Endothelial cell of umbilical vein (primary cell): Measurements from ENCODE around the gene CLNK. TPM values are rescaled to one million over a fixed set of nuclear protein-coding genes. Genes with fewer than 3 reads are reported as not detected.

Experiments used
- BruUV-seq: library from RNA; stranded (reverse); fragments of 400-500 nt; replicated peaks from 2 replicates; lab custom pipeline; 2021; lab: Mats Ljungman, UMichigan
- CTCF ChIA-PET: fragments of 300-600, 350-600 bp; sonication (Branson Sonifier 250); formaldehyde crosslinking; loops from one replicate; lab custom pipeline; 2021; ENCODE audit warnings: antibody characterized with exemption, inconsistent platforms; lab: Charles Lee
- POLR2A ChIA-PET: fragments of 300-600, 350-600 bp; sonication (Branson Sonifier 250); formaldehyde crosslinking; loops from one replicate; lab custom pipeline; 2021; ENCODE audit warnings: antibody characterized with exemption, inconsistent platforms; lab: Charles Lee
- DNase-seq: peaks from one replicate; pipeline ENCODE4 v3.0.0-alpha.2; 2011; ENCODE audit warnings: low read depth, low spot score
- FAIRE-seq: peaks from 2 replicates; lab custom pipeline; 2011; peaks lifted over from hg19 to GRCh38; lab: Jason Lieb, UNC
- H2AFZ ChIP-seq: 2 replicates; pipeline ENCODE4 v1.6.0; 2012; ENCODE audit warnings: low read depth, low read length, control low read depth, inconsistent platforms
- H3K27ac ChIP-seq: 2 replicates; pipeline ENCODE4 v1.5.1; 2011; ENCODE audit warnings: low read depth, mild to moderate bottlenecking, control low read depth, low read length, moderate library complexity; ENCODE audit not compliant: insufficient read depth
- H3K27me3 ChIP-seq, 2 experiments: 2 replicates each; pipeline versions ENCODE4 v1.6.0 to v1.6.1; 2011; ENCODE audit warnings: low read length in 2 of 2, mixed read lengths in 1 of 2; ENCODE audit not compliant: control insufficient read depth in 2 of 2, insufficient read depth in 2 of 2
- H3K36me3 ChIP-seq, 2 experiments: 2 replicates in 1 of 2; 3 replicates in 1 of 2; pipeline ENCODE4 v1.5.1; 2011; ENCODE audit warnings: low read length in 2 of 2, mild to moderate bottlenecking in 1 of 2, moderate library complexity in 1 of 2; ENCODE audit not compliant: control insufficient read depth in 2 of 2, insufficient read depth in 2 of 2; ENCODE audit errors: extremely low read depth in 1 of 2
- H3K4me1 ChIP-seq: 3 replicates; pipeline ENCODE4 v1.5.1; 2011; ENCODE audit warnings: mild to moderate bottlenecking, low read length; ENCODE audit not compliant: control insufficient read depth, insufficient read depth; ENCODE audit errors: extremely low read depth
- H3K4me2 ChIP-seq: 2 replicates; pipeline ENCODE4 v1.6.1; 2011; ENCODE audit warnings: low read length, control low read depth, mixed read lengths; ENCODE audit not compliant: insufficient read depth
- H3K4me3 ChIP-seq, 3 experiments: fragments of 200-600 bp in 1 of 3; sonication (generic), shearing (Covaris generic) in 1 of 3; replicated peaks in 1 of 3; 2 replicates each; pipeline ENCODE4 v1.5.1; 2011 to 2016; ENCODE audit warnings: control low read depth in 3 of 3, low read length in 3 of 3, mild to moderate bottlenecking in 2 of 3, inconsistent platforms in 1 of 3, low read depth in 1 of 3, moderate library complexity in 1 of 3; ENCODE audit not compliant: insufficient read depth in 1 of 3
- H3K79me2 ChIP-seq: 2 replicates; pipeline ENCODE4 v1.6.0; 2012; ENCODE audit warnings: low read length, inconsistent platforms; ENCODE audit not compliant: control insufficient read depth, insufficient read depth
- H3K9ac ChIP-seq: replicated peaks from 2 replicates; pipeline ENCODE3; 2011; ENCODE audit warnings: low read length, control low read depth; ENCODE audit not compliant: insufficient read depth; ENCODE audit errors: extremely low read depth
- H3K9me1 ChIP-seq: replicated peaks from 3 replicates; pipeline ENCODE4 v1.6.0; 2011; ENCODE audit warnings: mild to moderate bottlenecking, low read length; ENCODE audit not compliant: control insufficient read depth, insufficient read depth; ENCODE audit errors: extremely low read depth
- H3K9me3 ChIP-seq: replicated peaks from 2 replicates; pipeline ENCODE4 v1.5.1; 2012; ENCODE audit warnings: low read length, inconsistent platforms; ENCODE audit not compliant: control insufficient read depth, insufficient read depth
- H4K20me1 ChIP-seq: replicated peaks from 2 replicates; pipeline ENCODE3; 2011; ENCODE audit warnings: mild to moderate bottlenecking, low read length; ENCODE audit not compliant: control insufficient read depth, insufficient read depth; ENCODE audit errors: extremely low read depth
- CTCF ChIP-seq, 2 donors: IDR thresholded peaks; 1 replicate in 1 of 2; 2 replicates in 1 of 2; pipeline ENCODE4 v1.5.1; 2011; ENCODE audit warnings: low read length in 2 of 2, mild to moderate bottlenecking in 2 of 2, moderate library complexity in 2 of 2, control low read depth in 1 of 2, inconsistent platforms in 1 of 2, low read depth in 1 of 2; ENCODE audit not compliant: insufficient read depth in 1 of 2; ENCODE audit errors: extremely low read depth in 1 of 2
- EZH2 ChIP-seq: IDR thresholded peaks from 2 replicates; pipeline ENCODE4 v1.6.1; 2012; ENCODE audit warnings: borderline replicate concordance, low read depth, mild to moderate bottlenecking, moderate library complexity, low read length, inconsistent platforms; ENCODE audit not compliant: severe bottlenecking
- FOS ChIP-seq: IDR thresholded peaks from 2 replicates; pipeline ENCODE4 v1.6.1; 2011; ENCODE audit warnings: mild to moderate bottlenecking, low read length, moderate library complexity, borderline replicate concordance; ENCODE audit not compliant: insufficient read depth
- GATA2 ChIP-seq: IDR thresholded peaks from 2 replicates; pipeline ENCODE4 v1.7.0; 2011; ENCODE audit warnings: low read depth, mild to moderate bottlenecking, moderate library complexity, mixed read lengths, low read length; ENCODE audit not compliant: insufficient read length, insufficient read depth
- JUN ChIP-seq: IDR thresholded peaks from 2 replicates; pipeline ENCODE4 v1.6.1; 2011; ENCODE audit warnings: borderline replicate concordance, low read depth; ENCODE audit not compliant: insufficient read length, insufficient read depth
- MAX ChIP-seq: IDR thresholded peaks from 2 replicates; pipeline ENCODE4 v1.6.1; 2011; ENCODE audit not compliant: insufficient read depth, insufficient read length
- MYC ChIP-seq: IDR thresholded peaks from one replicate; pipeline ENCODE4 v1.6.1; 2011; ENCODE audit warnings: mild to moderate bottlenecking, low read depth, low read length
- POLR2A ChIP-seq: IDR thresholded peaks from 2 replicates; pipeline ENCODE4 v1.6.1; 2012; ENCODE audit warnings: low read depth, mild to moderate bottlenecking, control low read depth, low read length
- dilution Hi-C: fragments of 300-500 bp; cut with MboI; formaldehyde crosslinking; loops from one replicate; pipeline ENCODE4 v1.15.0; 2019; ENCODE audit warnings: low sequenced_read_pairs; ENCODE audit not compliant: extremely low pct_ligation_motif_present
- intact Hi-C: fragments of 100-400 bp; cut with micrococcal nuclease; formaldehyde crosslinking; loops from one replicate; pipeline ENCODE4 v1.10.0; 2022
- polyA plus RNA-seq, 4 experiments: library from polyadenylated mRNA; depleted of rRNA in 3 of 4; stranded (reverse) in 3 of 4; unstranded in 1 of 4; fragments of >200 nt; gene quantifications; 2 replicates each; pipeline versions ENCODE4 v1.2.1 to v1.2.3, GENCODE V29; 2011 to 2012; ENCODE audit warnings: missing spikeins in 1 of 4
- total RNA-seq: library from RNA; stranded (reverse); gene quantifications from 2 replicates; pipeline ENCODE4 v1.2.3, GENCODE V29; 2021

The CLNK gene
- total and polyA plus RNA-seq, 2 donors (not counting 3 experiments of a cell fraction or from before 2014, with no cell fraction given), result not detected

- H3K4me1 ChIP-seq, result no peaks in the 10 kb centered on the region
- intact Hi-C loops (no loop called here), dilution Hi-C loops (no loop called here)
- H3K27ac ChIP-seq, result no peak overlapping the region
- DNase-seq (no peak), FAIRE-seq (peak; percentile 8)
- no peak overlapping the region for H3K4me2 ChIP-seq
- peaks cover 1 to 7% of the 10 kb centered on the region in 2 experiments for H3K27me3 ChIP-seq
- TF ChIP-seq GATA2, result no peak
- TF ChIP-seq FOS, result no peak
- TF ChIP-seq MAX, result no peak
- TF ChIP-seq CTCF (IDR thresholded peaks at IDR 0.05; ENCODE audit: extremely low read depth in 1 of 2, insufficient read depth in 1 of 2, low read depth in 1 of 2, low read length in 2 of 2), result no peak
- TF ChIP-seq MYC, result no peak
- TF ChIP-seq JUN, result no peak
- no peak for TF ChIP-seq POLR2A
- no peak for TF ChIP-seq EZH2
- no TSS peak for BruUV-seq
- H3K9me3 ChIP-seq, result no peaks in the 10 kb centered on the region
- H3K4me3 ChIP-seq, result no peak overlapping the region
- no peaks in the 10 kb centered on the region for H3K9me1 ChIP-seq
- no peaks in the 10 kb centered on the region for H3K36me3 ChIP-seq
- H2AFZ ChIP-seq, result no peak overlapping the region
- no peak overlapping the region for H3K9ac ChIP-seq
- CTCF ChIA-PET, result interaction anchor here (2.7 kb wide), 1 partner anchor 847 kb away, joined by 9 read pairs; no protein-coding TSS in a partner anchor
- POLR2A ChIA-PET, result no interaction called here
- no peaks in the 10 kb centered on the region for H4K20me1 ChIP-seq
- no peaks in the 10 kb centered on the region for H3K79me2 ChIP-seq
These were observed 107.5 kb downstream of the CLNK start for GRCh38 chr4:10577018-10577417.
